Spleen (tissue), 11 donors: ENCODE measurements around the gene MYO3A. TPM values are rescaled to one million over a fixed set of nuclear protein-coding genes. Genes with fewer than 3 reads are reported as not detected.

ENCODE experiments used
- DNase-seq: peaks from one replicate; pipeline ENCODE4 v3.0.0-alpha.2; 2020
- H3K27ac ChIP-seq, 8 donors: fragments of 200-600 bp; sonication (generic) in 7 of 8; 1 replicate in 4 of 8; 2 replicates in 4 of 8; pipeline versions ENCODE4 v1.5.0 to v1.8.0; 2016 to 2021; ENCODE audit warnings: inconsistent platforms in 4 of 8, mild to moderate bottlenecking in 4 of 8, moderate library complexity in 1 of 8
- H3K27me3 ChIP-seq, 7 donors: fragments of 200-600 bp; sonication (generic) in 6 of 7; replicated peaks in 1 of 7; 1 replicate in 4 of 7; 2 replicates in 3 of 7; pipeline versions ENCODE4 v1.5.0 to v1.8.0; 2016 to 2021; ENCODE audit warnings: inconsistent platforms in 3 of 7, mild to moderate bottlenecking in 1 of 7
- H3K36me3 ChIP-seq, 6 donors: fragments of 200-600 bp; sonication (generic) in 5 of 6; 1 replicate in 4 of 6; 2 replicates in 2 of 6; pipeline versions ENCODE4 v1.5.0 to v1.8.0; 2016 to 2021; ENCODE audit warnings: inconsistent platforms in 2 of 6
- H3K4me1 ChIP-seq, 6 donors: fragments of 200-600 bp; sonication (generic) in 5 of 6; 1 replicate in 3 of 6; 2 replicates in 3 of 6; pipeline versions ENCODE4 v1.5.0 to v1.8.0; 2016 to 2021; ENCODE audit warnings: inconsistent platforms in 3 of 6
- H3K4me3 ChIP-seq, 8 donors: fragments of 200-600 bp; sonication (generic) in 7 of 8; 1 replicate in 4 of 8; 2 replicates in 4 of 8; pipeline versions ENCODE4 v1.5.0 to v1.8.0; 2016 to 2021; ENCODE audit warnings: inconsistent platforms in 4 of 8, mild to moderate bottlenecking in 4 of 8, moderate library complexity in 2 of 8
- H3K9me3 ChIP-seq, 8 donors: fragments of 200-600 bp; sonication (generic) in 7 of 8; 1 replicate in 4 of 8; 2 replicates in 4 of 8; pipeline versions ENCODE4 v1.5.0 to v1.8.0; 2016 to 2021; ENCODE audit warnings: inconsistent platforms in 4 of 8
- POLR2A ChIP-seq, 3 donors: fragments of 450-650 bp; IDR thresholded peaks; one replicate each; pipeline ENCODE4 v1.5.1; 2017; ENCODE audit warnings: antibody characterized with exemption in 3 of 3, mild to moderate bottlenecking in 1 of 3
- POLR2AphosphoS5 ChIP-seq, 3 donors: sonication (generic); formaldehyde crosslinking; IDR thresholded peaks; one replicate each; pipeline ENCODE4 v1.5.1; 2017; ENCODE audit warnings: antibody characterized with exemption in 3 of 3
- WGBS, 5 donors: extraction: QIAGEN DNeasy Blood & Tissue Kit in 3 of 5; methylation state at CpG; one replicate each; pipeline versions ENCODE4 v1.1.5 to v1.1.7; 2013 to 2018; 5-methylcytosine and 5-hydroxymethylcytosine counted together
- intact Hi-C: fragments of 100-400 bp; cut with DNase I; formaldehyde crosslinking; loops from one replicate; pipeline ENCODE4 v1.15.0; 2023; ENCODE audit warnings: low total_unique reads
- polyA plus RNA-seq, 3 donors: library from polyadenylated mRNA; stranded (reverse); fragments of 200-250 nt; gene quantifications; one replicate each; pipeline ENCODE4 v1.2.1, GENCODE V29; 2013
- total RNA-seq, 7 donors: library from RNA; depleted of rRNA in 3 of 7; stranded (reverse); fragments of >200 nt in 3 of 7; fragmentation: NEBNext Ultra II Directional in 4 of 7; extraction: Animal tissue kit (Norgen Biotek cat#: 25700) in 4 of 7; gene quantifications; one replicate each; pipeline versions ENCODE4 v1.1.0 to v1.2.1, GENCODE V29; 2016 to 2021
- TF ChIP-seq, protein P1 (sequence below), 11 experiments: fragments of 200-600 bp in 7 of 11; fragments of 450-650 bp in 4 of 11; sonication (generic) in 4 of 11; IDR thresholded peaks in 8 of 11; conservative IDR thresholded peaks in 3 of 11; 1 replicate in 7 of 11; 2 replicates in 4 of 11; pipeline versions ENCODE4 v1.4.0 to v1.8.0; 2016 to 2021; ENCODE audit warnings: antibody characterized with exemption in 11 of 11, inconsistent platforms in 4 of 11, mild to moderate bottlenecking in 1 of 11
- donor health status: healthy with polysubstance abuse.
- donor health status: DM: no; HTN: no; CAD: no; lungs with moderate emphysema.
- donor health status: DM: no; HTN: no; CAD: no.
- donor health status: Bipolar disorder and iron deficiency.
- donor health status: healthy.
- donor health status: DM: no; HTN: no; CAD: no.
- donor health status: DM: yes; HTN: yes; CAD: no.

Gene MYO3A
- total and polyA plus RNA-seq, 10 donors = 0.09 to 1.3 (median 0.34) TPM; not detected in 1

DNA sequence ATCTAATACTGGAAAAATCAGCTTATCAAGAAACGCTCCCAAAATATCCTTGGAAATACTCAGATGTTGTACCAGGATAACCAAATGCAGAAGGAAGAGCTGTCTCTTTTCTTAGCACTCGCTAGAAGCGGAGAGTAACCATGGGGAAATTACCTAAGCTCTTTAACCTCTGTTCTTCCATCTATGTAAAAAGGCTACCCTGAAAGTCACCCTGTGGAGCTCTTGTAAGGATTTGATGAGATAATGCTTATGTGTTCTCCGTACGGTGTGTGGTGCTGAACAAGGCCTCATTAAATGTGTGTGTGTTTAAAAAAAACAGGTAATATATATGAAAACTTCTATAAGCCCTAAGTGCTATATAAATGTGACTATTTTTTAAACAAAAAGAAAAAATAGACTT, 38.2 kb upstream of the MYO3A start:
- 77 to 90% (median 83%) methylated on average over 5 of the region's 5 CpGs for WGBS, 5 donors

DNA sequence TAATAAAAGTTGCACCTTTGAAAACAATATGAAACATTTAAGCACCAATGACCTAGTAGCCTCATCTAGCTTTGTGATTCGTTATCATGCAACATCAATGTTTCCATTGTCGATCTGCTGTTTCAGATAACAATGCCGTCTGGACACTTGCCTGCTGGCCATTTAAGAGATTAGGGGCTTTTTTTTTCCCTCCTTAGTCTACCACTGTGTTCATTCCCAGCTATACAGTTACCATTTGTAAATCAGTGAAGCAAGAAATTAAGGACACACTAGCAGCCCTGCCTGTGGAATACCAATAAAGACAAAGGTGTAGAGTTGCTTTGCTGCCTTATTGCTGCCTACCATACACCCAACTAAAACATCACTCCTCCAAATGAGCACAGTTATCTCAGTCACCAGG, 37.6 kb upstream of the MYO3A start:
- intact Hi-C loops = no loop called here
- WGBS, 5 donors = 41 to 77% (median 62%) methylated on average over 3 of the region's 3 CpGs
- Histone ChIP-seq H3K27me3 (peaks cover 0 to 4% (median 0%) of the 10 kb centered on the region in 7 donors), H3K27ac (no peak overlapping the region), H3K4me3 (no peak overlapping the region), H3K4me1 (no peaks in the 10 kb centered on the region), H3K36me3 (no peaks in the 10 kb centered on the region), H3K9me3 (peaks cover 0 to 17% (median 7%) of the 10 kb centered on the region in 8 donors)
- DNase-seq = no peak
- TF ChIP-seq POLR2AphosphoS5 (IDR thresholded peaks at IDR 0.05) (no peak), POLR2A (IDR thresholded peaks at IDR 0.05) (no peak)
- TF ChIP-seq, protein P1, sequence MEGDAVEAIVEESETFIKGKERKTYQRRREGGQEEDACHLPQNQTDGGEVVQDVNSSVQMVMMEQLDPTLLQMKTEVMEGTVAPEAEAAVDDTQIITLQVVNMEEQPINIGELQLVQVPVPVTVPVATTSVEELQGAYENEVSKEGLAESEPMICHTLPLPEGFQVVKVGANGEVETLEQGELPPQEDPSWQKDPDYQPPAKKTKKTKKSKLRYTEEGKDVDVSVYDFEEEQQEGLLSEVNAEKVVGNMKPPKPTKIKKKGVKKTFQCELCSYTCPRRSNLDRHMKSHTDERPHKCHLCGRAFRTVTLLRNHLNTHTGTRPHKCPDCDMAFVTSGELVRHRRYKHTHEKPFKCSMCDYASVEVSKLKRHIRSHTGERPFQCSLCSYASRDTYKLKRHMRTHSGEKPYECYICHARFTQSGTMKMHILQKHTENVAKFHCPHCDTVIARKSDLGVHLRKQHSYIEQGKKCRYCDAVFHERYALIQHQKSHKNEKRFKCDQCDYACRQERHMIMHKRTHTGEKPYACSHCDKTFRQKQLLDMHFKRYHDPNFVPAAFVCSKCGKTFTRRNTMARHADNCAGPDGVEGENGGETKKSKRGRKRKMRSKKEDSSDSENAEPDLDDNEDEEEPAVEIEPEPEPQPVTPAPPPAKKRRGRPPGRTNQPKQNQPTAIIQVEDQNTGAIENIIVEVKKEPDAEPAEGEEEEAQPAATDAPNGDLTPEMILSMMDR (IDR thresholded peaks at IDR 0.05 in 8 of 11, conservative IDR thresholded peaks at IDR 0.05 in 3 of 11) = no peak

More for the DNA sequence above, 38.2 kb upstream of the MYO3A start:
- H3K36me3 ChIP-seq = no peaks in the 10 kb centered on the region
- intact Hi-C loops = no loop called here
- no peak overlapping the region for H3K27ac ChIP-seq
- H3K27me3 ChIP-seq = peaks cover 0 to 4% (median 0%) of the 10 kb centered on the region in 7 donors
- peaks cover 0 to 20% (median 8%) of the 10 kb centered on the region in 8 donors for H3K9me3 ChIP-seq
- H3K4me1 ChIP-seq = no peaks in the 10 kb centered on the region
- TF ChIP-seq, protein P1 (IDR thresholded peaks at IDR 0.05 in 8 of 11, conservative IDR thresholded peaks at IDR 0.05 in 3 of 11) = no peak
- TF ChIP-seq POLR2AphosphoS5 (IDR thresholded peaks at IDR 0.05) (no peak), POLR2A (IDR thresholded peaks at IDR 0.05) (no peak)
- no peak for DNase-seq
- H3K4me3 ChIP-seq = no peak overlapping the region

DNA sequence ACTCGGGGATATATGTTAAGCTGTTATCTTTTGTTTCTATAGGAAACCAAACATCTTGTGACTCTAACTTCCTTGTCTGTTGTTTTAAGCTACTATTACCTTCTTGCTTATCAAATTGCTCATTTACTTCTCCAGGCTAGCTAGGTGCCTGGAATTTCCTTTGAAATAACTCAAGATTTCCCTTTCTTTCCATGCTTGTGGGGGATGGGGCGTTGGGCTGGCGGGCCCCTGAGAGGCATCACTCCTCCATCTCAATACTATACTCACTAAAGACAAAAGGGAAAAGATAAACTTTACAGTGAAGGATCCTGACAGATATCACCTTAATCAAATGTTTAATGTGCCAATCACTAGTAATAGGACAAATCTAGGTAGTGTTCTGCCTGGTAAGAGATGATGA, 34.7 kb upstream of the MYO3A start:
- no peak overlapping the region for H3K4me3 ChIP-seq
- 63 to 67% (median 65%) methylated on average over 3 of the region's 3 CpGs for WGBS, 5 donors
- no peaks in the 10 kb centered on the region for H3K4me1 ChIP-seq
- H3K9me3 ChIP-seq = no peaks in the 10 kb centered on the region
- intact Hi-C loops = no loop called here
- no peak for DNase-seq
- no peaks in the 10 kb centered on the region for H3K36me3 ChIP-seq
- H3K27me3 ChIP-seq = peaks cover 0 to 4% (median 0%) of the 10 kb centered on the region in 7 donors
- TF ChIP-seq POLR2A (IDR thresholded peaks at IDR 0.05) = no peak
- TF ChIP-seq, protein P1 (IDR thresholded peaks at IDR 0.05 in 8 of 11, conservative IDR thresholded peaks at IDR 0.05 in 3 of 11) = no peak
- no peak for TF ChIP-seq POLR2AphosphoS5 (IDR thresholded peaks at IDR 0.05)
- H3K27ac ChIP-seq = no peak overlapping the region

DNA sequence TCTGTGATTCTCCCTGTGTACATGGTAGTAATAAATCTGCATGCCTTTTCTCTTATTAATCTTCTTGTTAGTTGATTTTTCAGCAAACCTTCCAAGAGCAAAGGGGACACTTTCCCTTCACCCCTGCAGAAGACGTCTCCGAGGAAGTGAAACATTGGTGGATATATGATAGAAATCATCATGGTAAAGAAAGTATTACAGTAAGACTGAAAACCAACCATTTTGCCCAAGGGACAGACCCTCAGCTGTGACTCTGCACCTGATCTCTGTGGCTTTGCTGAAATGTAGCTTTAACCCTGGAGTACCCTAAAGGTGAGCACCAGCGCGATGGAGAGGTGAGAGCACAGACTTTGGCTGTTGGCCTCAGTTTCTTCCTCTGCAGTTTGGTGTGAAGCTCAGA, 32.8 kb upstream of the MYO3A start:
- 65 to 79% (median 70%) methylated on average over 4 of the region's 4 CpGs for WGBS, 5 donors
- no peak for DNase-seq
- H3K27ac ChIP-seq = no peak overlapping the region
- intact Hi-C loops = no loop called here
- H3K4me1 ChIP-seq = no peaks in the 10 kb centered on the region
- no peak overlapping the region for H3K4me3 ChIP-seq
- no peaks in the 10 kb centered on the region for H3K36me3 ChIP-seq
- H3K27me3 ChIP-seq = peaks cover 0 to 4% (median 0%) of the 10 kb centered on the region in 7 donors
- TF ChIP-seq POLR2A (IDR thresholded peaks at IDR 0.05) (no peak), POLR2AphosphoS5 (IDR thresholded peaks at IDR 0.05) (no peak)
- TF ChIP-seq, protein P1 (IDR thresholded peaks at IDR 0.05 in 8 of 11, conservative IDR thresholded peaks at IDR 0.05 in 3 of 11) = no peak
- no peaks in the 10 kb centered on the region for H3K9me3 ChIP-seq
